ENCODE results near the gene CGRRF1. TPM values are rescaled to one million over a fixed set of nuclear protein-coding genes. Genes with fewer than 3 reads are reported as not detected.

The CGRRF1 gene
- total and polyA plus RNA-seq, 9 of the 15 experiments (the other 6 are each of a cell fraction or from before 2014, with no cell fraction given): 2.8 to 15.8 (median 4.6) TPM

DNA sequence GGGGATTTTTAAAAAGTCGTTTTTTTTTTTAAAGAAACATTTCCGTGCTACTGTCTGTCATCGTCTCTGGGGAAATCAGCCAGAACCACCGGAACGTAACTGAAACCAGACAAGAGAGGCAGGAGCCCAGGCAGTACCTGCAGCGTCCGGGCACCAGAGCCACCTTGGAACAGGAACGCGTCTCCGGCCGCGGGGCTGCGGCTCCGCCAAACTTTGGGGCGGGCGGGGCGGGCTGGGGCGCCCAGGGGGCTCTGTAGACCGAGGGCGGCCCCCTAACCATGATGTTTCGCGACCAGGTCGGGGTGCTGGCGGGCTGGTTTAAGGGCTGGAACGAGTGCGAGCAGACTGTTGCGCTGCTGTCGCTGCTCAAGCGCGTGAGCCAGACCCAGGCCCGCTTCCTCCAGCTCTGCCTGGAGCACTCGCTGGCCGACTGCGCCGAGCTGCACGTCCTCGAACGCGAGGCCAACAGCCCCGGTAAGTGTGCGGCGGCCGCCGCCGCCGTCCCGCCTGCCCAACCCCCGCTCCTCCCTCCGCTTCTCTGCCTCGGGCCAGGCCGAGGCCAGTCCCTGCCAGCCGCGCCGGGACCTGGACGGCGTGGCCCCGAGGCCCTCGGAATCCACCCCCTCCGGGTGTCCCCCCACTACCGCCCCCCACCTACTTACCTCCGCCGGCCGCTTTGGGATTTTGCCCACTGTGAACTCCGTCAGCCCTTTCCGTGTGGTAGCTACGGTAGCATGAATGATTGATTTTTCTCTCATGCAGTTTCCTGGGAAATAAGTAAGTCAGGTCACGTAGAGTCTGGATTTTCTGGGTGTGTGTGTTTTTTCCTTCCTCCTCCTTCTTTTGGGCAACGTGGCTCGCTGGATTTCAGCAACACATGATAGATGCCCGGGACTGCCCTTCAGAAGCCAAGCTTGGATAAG lies 58.2 kb downstream of the CGRRF1 start (continued):
- peak; percentile 3; the same call in 1 of the 2 replicates for TF ChIP-seq RBFOX2 (IDR thresholded peaks at IDR 0.05; ENCODE audit: low read depth, low read length)
- TF ChIP-seq TAF1 (IDR thresholded peaks at IDR 0.05; ENCODE audit: control insufficient read depth, extremely low read depth, insufficient read depth, low read length, severe bottlenecking): peak; percentile 9
- TF ChIP-seq POLR2G (IDR thresholded peaks at IDR 0.05; ENCODE audit: low read depth, low read length): peak; percentile 50; the same call in 1 of the 2 replicates
- 0 out of 2 replicates have a peak, but pooled peaks have one; percentile 27 for TF ChIP-seq ZFX (CRISPR knock-in tag; IDR thresholded peaks at IDR 0.05)

DNA sequence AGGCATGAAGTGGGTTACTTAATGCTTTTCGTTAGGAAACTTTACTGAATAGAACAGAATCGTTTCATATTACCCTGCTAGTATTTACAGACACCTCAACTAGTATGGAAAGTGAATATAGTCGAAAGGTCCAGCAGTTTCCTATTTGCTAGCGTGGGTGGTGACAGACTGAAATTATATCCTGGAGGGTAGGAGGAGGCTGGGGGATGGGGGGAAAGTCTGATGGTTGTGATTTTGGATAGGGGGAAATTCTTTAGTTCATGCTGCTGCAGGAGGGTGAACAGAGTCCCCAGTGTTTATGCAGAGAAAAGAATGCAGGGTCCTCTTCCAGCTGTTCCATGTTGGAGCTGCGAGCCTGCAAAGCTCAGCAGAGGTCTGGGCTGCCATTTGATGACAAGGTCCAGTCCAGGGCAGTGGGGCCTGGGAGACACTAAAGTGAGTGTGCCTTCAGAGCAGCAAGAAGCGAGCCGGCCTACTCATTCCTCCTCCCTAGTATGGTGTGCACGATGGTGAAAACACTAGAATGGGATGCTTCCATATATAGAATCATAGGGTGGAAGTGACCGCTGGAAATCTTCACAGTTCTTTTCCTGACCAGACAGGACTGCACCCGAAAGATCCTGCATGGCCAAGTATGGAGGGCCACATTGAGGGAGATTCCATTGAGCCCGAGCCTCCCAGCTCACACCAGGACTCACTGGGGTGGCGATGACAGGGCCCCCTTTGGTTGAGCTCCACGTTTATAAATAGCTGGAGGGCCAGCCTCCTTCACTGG lies 59.3 kb downstream of the CGRRF1 start:
- ChIA-PET CTCF (ENCODE audit: low intra/inter-chr PET ratio) (interaction anchor here (1.5 kb wide), 1 partner anchor 204 kb away, joined by 5 read pairs; no protein-coding TSS in a partner anchor), POLR2A (interaction anchor here (0.5 to 1.1 kb wide), 5 partner anchors 122 to 248 kb away, joined by 3 to 4 read pairs (median 3); no protein-coding TSS in a partner anchor)
- Histone ChIP-seq H3K4me3 (peak overlapping the region; percentile 34), H3K36me3 (ENCODE audit: control insufficient read depth, insufficient read depth, low read length) (peaks cover 33% of the 10 kb centered on the region; the same call in 2 of the 3 replicates), H3K4me2 (ENCODE audit: insufficient read depth, low read length) (peak overlapping the region; percentile 57), H3K27me3 (ENCODE audit: control insufficient read depth in 2 of 2, insufficient read depth in 2 of 2, low read length in 2 of 2) (no peaks in the 10 kb centered on the region), H4K20me1 (replicated peaks; ENCODE audit: control insufficient read depth, insufficient read depth, low read length) (no peaks in the 10 kb centered on the region), H3K9ac (ENCODE audit: insufficient read depth in 1 of 2, low read depth in 2 of 2, low read length in 2 of 2) (peak overlapping the region in 1 of 2 experiments; percentile 60; a peak in 1 of 4 replicates), H3K9me3 (replicated peaks; ENCODE audit: control insufficient read depth, insufficient read depth, low read depth, low read length) (peaks cover 6% of the 10 kb centered on the region; the same call in 1 of the 2 replicates), H3K4me1 (replicated peaks in 1 of 2; ENCODE audit: control insufficient read depth in 2 of 2, insufficient read depth in 2 of 2, low read length in 2 of 2) (peaks cover 12 to 39% of the 10 kb centered on the region in 2 experiments; a peak in 4 of 5 replicates), H3K79me2 (ENCODE audit: control insufficient read depth, insufficient read depth, low read length) (peaks cover 29% of the 10 kb centered on the region), H3K27ac (ENCODE audit: extremely low read depth, low read depth, low read length) (no peak overlapping the region; the same call in 2 of the 3 replicates), H3K9me1 (ENCODE audit: control insufficient read depth, insufficient read depth, low read length) (no peaks in the 10 kb centered on the region), H2AFZ (ENCODE audit: low read depth, low read length) (no peak overlapping the region)
- TSS peak; percentile 37 for BruUV-seq (replicated peaks)
- DNase-seq (ENCODE audit: extremely low read depth in 1 of 4, low spot score in 3 of 4) (peak in 1 of 4 experiments; percentile 23), FAIRE-seq (peak; percentile 82), ATAC-seq (no peak)
- intact Hi-C loops (cut with micrococcal nuclease) (no loop called here), in situ Hi-C loops (cut with MboI) (loop anchor here (5.0 kb wide), 1 partner anchor 203 kb away; no protein-coding TSS in a partner anchor)
- WGBS (ENCODE audit: insufficient coverage, low coverage, missing lambda C conversion rate): 20% methylated on average over 13 of the region's 13 CpGs
- no peak for TF ChIP-seq PHB2 (IDR thresholded peaks at IDR 0.05; ENCODE audit: low read depth)
- no peak for TF ChIP-seq CHCHD3 (CRISPR knock-in tag; IDR thresholded peaks at IDR 0.05)
- TF ChIP-seq TBP (optimal IDR thresholded peaks at IDR 0.05; ENCODE audit: low read depth, low read length): no peak
- peak; percentile 30 for TF ChIP-seq RBBP5 (IDR thresholded peaks at IDR 0.05; ENCODE audit: borderline replicate concordance, insufficient read depth, low read length, poor library complexity, severe bottlenecking)
- TF ChIP-seq NR4A1 (CRISPR knock-in tag; IDR thresholded peaks at IDR 0.05): no peak
- no peak for TF ChIP-seq NR4A1 (tag; IDR thresholded peaks at IDR 0.05)
- TF ChIP-seq, protein P1, sequence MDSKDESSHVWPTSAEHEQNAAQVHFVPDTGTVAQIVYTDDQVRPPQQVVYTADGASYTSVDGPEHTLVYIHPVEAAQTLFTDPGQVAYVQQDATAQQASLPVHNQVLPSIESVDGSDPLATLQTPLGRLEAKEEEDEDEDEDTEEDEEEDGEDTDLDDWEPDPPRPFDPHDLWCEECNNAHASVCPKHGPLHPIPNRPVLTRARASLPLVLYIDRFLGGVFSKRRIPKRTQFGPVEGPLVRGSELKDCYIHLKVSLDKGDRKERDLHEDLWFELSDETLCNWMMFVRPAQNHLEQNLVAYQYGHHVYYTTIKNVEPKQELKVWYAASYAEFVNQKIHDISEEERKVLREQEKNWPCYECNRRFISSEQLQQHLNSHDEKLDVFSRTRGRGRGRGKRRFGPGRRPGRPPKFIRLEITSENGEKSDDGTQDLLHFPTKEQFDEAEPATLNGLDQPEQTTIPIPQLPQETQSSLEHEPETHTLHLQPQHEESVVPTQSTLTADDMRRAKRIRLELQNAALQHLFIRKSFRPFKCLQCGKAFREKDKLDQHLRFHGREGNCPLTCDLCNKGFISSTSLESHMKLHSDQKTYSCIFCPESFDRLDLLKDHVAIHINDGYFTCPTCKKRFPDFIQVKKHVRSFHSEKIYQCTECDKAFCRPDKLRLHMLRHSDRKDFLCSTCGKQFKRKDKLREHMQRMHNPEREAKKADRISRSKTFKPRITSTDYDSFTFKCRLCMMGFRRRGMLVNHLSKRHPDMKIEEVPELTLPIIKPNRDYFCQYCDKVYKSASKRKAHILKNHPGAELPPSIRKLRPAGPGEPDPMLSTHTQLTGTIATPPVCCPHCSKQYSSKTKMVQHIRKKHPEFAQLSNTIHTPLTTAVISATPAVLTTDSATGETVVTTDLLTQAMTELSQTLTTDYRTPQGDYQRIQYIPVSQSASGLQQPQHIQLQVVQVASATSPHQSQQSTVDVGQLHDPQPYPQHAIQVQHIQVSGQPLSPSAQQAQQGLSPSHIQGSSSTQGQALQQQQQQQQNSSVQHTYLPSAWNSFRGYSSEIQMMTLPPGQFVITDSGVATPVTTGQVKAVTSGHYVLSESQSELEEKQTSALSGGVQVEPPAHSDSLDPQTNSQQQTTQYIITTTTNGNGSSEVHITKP (IDR thresholded peaks at IDR 0.05; ENCODE audit: partially characterized antibody): peak; percentile 40
- TF ChIP-seq ADNP (tag; IDR thresholded peaks at IDR 0.05): no peak
- TF ChIP-seq SPI1 (IDR thresholded peaks at IDR 0.05; ENCODE audit: borderline replicate concordance, low read depth, low read length): no peak
- TF ChIP-seq EGR1 (conservative IDR thresholded peaks at IDR 0.05): peak; percentile 70
- no peak for TF ChIP-seq TARDBP (IDR thresholded peaks at IDR 0.05)

Data from K562 (cell line).